GM19324 (cell line): ENCODE results near the gene ANKRD6.

ENCODE experiments used
- ATAC-seq: cut with Tn5 transposase; IDR thresholded peaks from one replicate; pipeline ENCODE4 v1.9.1; 2021; ENCODE audit warnings: mild to moderate bottlenecking, moderate library complexity; ENCODE audit not compliant: unreplicated experiment, low FRiP score

ANKRD6 gene

DNA sequence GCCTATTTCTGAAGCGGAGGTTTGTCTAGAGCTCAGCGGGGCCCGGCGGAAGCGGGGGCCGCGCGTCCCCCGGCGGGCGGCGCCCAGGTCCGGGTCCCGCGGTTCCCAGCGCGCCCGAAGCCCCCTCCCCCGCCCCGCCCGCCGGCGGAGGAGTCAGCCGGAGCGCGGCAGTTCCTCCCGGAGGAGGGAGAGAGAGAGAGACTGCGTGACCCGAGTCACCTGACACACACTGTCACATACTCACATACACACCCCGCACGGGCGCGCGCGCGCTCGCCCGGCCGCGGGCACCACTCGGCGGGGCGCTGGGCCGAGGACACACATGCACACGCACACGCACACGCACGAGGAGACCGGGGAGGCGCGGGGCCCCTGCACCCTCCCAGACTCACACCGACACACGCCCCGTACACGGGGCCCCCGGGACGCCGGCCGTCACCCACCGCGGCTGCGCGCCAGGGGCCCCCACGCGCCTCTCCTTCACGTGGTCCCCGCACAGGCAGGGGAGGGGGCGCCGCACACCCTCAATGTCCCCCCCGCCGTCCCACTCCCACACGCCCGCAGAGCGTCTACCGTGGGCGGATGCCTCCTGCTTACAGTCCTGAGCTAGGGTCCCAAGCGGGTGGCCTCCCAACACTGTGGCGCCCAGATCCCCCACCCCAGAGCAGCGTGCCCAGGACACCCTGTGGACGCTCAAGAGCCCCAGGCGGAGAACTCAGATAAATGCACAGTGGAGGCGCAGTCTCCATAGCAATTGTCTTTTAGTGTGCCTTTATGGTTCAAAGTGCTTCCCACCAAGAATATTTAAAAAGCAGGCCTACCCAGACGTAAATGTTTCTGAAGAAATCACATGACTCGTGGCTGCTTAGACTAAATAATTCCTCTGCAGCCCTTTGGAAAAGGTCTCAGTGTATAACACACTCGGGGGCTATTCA is 20.6 kb upstream of the ANKRD6 start, which contains the start of gene RRAGD:
RRAGD (minus strand) TSS at position 203 of the 935 bp plus-strand sequence. CDS start 280 bp downstream, outside the sequence.
- ATAC-seq: peak; percentile 72

DNA sequence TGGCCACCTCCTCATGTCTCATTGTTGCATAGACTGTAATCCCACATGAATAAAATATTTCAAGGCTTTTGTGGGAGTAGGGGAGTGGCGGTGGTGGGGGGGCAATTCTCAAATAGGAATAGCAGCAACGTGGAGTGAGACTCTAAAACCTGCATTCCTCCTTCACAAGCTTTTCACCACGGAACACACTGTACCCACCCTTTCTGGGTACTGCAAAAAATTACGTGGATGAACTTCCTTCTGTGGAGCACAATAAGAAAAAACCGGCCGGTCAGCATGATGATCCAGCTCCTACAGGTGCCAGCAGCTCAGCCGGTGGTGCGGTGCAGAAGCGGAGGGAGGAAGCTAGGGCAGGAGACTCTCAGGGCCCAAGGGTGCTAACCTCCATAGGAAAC is 19.9 kb upstream of the ANKRD6 start:
- no peak for ATAC-seq

DNA sequence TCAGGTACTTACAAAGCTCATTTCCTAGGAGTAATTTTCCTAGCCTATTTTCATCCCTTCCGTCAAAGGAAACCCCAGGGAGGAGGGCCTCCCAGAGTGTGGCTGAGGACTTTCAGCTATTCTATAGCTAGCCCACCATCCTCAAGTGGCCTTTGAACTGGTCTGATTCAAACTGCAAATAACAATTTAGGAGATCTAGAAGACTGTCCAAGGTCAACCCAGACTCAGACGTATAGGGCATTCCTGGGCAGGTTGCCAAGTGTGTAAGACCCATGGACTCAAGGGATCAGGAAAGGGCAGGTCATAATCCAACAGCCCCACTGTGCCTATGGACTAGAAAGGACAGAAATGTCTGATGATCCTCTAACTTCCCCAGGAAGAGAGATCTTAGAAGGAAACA is 18.7 kb upstream of the ANKRD6 start:
- ATAC-seq: no peak

DNA sequence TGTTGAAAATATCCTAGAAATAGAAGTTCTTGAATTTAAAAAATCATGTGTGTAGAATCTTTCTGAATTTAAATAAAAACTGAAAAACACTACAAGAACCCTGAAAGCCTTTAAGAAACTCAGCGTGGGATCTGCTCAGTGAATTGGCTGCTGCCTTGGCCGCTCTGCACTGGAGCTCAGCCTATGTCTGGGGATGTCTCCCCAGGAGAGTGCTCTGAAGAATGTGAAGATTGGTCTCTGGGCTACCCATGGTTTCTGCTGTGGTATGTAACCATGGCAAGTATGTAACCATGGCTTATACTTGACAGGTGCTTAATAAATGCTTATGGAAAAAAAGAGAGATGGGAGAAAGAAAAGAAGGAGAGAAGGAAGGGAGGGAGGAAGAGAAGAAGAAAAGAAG is 17.8 kb upstream of the ANKRD6 start:
- ATAC-seq: no peak

DNA sequence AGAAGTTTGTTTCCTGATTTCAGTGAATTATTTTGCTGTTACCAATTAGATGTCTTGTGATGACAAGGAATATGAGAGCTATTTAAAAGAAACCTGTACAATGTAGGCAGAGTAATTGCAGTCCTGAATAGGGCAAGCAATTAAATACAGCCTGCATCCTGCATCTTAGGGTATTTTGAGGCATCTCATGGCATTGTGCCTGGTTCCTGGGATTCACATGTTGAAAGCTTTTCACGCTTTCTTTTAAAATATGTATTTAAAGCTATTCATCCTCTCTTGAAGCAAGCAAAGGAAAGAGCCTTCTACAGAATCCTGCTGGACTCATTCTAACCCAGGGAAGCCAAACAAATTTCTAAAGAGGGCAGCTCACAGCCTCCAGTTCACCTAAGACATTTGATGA is 16.2 kb upstream of the ANKRD6 start:
- no peak for ATAC-seq

DNA sequence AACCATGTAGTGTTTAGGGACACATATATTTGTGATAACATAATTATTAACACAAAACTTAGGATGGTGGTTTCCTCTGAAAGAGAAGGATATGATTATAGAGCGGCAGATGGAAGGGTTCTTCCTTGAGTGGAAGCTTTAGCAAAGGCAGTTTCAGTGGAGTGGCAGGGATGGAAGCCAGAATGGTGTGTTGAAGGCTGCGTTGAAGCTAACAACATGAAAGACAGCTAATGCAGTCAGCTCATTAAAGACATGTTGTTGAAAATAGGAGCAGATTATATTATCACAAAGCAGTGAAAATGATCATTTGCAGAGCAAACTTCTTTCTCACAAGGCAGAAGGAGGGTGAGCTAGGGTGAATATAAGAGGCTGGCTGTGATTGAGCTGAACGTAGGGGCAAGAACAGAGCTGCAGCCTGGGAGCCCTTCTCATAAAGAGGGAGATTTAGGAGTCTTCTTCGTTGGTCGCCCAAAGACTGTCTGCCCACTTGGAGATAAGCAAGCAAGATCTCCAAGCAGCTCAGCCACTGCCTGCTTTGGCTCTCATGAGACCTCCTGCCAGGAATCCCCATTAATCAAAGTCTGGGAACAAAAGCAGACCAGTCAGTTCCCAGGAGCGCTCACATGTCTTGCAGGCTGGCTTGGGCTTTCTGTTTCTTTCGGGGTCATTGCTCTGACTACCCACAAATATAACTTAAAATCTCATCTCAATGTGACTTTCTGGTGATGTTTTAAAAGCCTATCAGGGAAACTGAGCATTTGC is 2.6 kb upstream of the ANKRD6 start:
- no peak for ATAC-seq

DNA sequence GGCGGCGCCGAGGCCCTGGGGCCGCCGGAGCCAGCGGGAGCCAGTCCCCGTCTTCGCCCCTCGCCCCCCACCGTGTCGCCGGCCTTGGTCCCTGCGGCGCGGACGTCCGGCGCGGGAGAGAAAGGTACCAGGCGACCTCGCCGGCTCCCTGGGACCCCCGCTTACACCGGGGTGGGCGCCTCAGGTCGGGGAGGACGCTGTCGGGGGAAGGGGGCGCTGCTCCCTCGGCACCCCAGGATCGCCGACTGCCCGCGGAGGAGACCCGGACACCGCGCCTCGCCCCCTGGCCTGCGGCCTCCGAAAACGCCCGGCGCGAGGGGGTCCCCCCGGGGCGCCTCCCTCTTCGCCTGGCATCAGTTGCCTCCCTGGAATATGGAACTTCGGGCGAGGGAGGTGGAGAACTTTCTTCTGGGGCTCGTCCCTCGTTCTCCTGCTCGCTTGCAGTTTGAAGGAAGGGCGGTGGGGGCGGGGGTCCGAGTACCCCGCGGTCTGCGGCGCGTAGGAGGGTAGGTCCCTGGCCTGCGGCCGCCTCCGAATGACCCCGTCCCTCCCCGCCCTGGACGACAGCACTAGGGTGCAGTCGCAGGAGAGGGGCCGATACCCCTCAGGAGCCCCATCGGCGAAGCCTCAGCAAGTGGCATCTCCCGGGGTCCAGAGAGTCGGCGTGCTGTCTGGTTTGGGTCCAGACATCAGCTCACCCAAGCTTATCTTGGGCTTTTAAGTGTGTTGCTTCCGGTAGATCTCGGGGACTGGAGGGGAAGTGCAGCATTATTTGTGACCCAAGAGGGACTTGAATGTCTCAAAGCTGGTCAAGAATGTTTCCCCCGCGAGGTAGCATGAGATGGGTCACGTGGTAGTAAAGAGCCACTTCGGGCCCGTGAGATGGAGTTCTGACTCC is 549 bp downstream of the ANKRD6 start:
- ATAC-seq: no peak

DNA sequence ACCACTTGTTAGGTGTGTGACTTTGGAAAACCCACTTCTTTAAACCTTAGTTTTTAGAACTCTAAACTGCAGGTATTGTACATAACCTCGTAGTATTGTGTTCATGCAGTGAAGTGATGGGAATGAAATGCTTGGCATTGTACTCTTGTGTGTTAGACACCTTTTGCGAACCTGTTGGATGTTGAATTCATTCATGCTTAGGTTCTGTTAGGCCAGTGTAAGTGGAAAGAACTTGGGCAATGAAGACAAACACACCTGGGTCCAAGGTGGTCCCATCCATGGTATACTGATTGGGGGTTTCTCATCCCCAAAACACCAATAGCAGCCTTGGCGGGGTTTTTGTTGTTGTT is 1.2 kb downstream of the ANKRD6 start:
- ATAC-seq: no peak

DNA sequence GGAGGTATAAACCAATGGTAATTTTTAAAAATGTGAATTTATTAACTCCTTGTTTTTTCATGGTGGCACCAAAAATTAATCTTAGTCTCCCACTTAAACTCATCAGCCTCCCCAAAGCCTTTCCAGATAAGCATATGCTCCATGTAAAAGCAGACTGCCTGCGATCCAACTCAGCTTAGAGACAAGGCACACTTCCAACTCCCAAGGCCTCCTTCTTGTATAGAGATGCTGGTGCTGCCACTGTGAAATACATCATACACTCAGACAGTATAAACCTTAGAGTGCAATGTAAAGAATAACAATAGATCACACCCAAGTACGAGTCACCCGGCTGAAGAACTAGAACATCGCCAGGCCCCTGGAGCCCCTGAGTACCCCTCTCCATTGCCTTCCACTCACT is 2.0 kb downstream of the ANKRD6 start:
- ATAC-seq: no peak

DNA sequence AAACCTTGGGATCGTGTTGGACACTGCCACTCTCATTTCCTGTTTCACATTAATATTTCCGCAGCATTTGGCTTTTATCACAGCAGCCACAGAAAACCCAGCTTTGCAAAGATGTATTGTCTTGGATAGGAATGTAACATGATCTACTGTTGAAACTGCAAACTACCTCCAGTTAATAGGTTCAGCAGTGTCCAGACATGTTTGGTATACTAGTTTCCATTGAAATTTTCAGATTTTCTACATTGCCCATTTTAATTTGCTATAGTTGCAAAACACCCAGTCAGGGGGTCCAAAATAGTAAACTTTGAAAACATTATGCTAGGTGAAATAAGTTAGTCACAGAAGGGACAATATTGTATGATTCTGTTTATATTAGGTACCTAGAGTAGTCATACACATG is 3.3 kb downstream of the ANKRD6 start:
- ATAC-seq: no peak

DNA sequence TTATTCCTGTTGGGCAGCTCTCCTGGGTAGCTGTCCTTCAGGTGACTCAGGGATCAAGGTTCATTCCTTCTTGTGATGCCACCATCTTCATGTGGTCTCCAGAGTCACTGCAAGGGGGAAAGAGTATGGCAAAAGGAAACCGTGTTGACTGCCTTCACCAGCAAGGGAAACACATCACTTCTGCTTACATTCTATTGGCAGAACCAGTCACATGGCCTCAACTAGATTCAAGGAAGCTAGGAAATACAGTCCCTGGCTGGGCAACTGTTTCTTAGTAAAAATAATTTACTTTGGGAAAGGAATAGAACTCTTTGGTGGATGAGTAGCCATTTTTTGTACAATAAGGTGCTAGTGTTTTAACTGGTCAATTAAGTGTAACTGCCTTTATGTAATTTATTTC is 5.3 kb downstream of the ANKRD6 start:
- no peak for ATAC-seq

DNA sequence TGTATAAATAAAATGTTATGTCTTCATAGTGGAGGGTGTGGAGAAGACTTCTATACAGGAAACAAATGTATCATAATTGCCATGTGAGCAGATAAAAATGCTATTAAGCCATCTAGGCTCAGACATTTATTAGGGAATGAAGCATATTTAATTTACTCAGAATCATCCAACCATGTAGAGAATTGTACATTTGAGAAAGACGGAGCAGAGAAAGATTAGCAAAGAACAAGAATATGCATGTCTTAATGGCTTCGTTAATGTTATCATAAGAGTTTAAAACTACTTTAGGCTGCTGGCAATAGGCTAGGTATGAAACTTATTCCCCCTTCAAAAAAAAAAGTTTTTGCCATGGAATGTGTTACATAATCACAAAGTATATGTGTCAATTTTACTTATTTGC is 6.1 kb downstream of the ANKRD6 start:
- no peak for ATAC-seq

DNA sequence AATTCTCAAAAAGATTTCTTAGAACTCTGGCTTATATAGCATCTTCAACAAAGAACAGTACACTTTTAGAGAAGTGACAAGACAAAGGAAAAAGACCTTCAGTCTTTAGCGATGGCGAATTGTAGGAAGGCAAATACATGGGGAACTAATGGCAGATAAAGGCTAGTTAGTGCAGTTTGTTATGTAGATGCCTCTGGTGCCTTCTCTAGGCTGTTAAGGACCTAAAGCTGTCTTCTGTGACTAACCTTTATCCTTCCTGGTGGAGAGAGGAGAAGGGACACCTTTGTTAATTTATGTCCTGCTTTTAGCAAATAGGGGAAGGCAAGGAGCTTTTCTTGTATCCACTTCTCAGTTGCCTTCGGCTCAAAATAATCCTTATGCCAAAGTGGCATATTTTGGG is 7.2 kb downstream of the ANKRD6 start:
- ATAC-seq: no peak

DNA sequence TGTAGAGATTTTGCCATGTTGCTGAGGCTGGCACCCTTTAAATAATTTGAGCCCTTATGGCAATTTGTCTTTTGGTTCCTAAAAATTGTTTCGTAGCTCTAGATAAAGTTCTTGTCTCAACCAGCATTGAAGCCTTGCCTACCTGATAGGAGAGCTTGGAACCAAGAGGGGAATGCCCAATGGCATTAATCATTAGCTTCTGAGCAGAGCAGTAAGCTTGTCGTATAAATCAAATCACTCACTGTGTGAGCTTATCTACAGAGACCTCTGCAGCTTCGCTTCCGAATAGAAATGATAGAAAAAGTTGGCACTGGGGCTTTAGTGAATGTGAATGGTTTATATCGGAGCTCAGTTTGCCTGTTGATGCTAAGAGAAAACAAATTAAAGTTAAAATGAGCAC is 10.7 kb downstream of the ANKRD6 start:
- ATAC-seq: no peak

DNA sequence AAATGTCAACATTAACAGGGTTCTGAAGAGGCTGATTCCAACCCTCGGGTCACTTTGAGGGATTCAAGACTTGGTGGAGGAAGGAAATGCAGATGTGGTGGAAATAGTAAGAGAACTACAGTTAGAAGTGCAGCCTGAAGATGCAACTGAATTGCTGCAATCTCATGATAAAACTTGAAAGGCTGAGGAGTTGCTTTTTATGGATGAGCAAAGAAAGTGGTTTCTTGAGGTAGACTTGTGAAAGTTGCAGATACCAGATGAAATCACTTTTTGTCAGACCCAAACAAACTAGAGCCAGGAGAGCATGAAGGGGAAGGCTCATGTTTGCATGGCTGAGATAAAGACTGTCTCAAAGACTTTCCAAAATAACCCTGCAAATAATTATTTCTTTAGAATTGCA is 16.2 kb downstream of the ANKRD6 start:
- ATAC-seq: no peak

DNA sequence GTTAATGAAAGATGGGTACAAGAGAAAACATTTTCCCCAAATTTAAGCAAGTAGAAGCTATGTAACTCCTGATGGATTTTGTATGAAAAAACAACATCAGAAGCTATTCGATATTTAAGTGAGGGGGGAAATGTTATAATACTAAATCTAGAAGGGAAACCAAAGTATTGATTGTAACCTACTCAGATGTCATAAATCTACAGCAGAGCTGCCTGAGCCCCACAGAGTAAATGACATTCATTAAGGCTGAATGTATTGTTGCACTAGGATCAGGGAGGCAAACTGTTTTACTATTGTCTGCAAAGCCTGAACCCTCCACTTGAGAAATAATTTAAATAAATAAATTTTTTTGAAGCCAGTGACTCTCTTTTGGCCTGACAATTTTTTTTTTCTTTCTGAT is 19.3 kb downstream of the ANKRD6 start:
- no peak for ATAC-seq

DNA sequence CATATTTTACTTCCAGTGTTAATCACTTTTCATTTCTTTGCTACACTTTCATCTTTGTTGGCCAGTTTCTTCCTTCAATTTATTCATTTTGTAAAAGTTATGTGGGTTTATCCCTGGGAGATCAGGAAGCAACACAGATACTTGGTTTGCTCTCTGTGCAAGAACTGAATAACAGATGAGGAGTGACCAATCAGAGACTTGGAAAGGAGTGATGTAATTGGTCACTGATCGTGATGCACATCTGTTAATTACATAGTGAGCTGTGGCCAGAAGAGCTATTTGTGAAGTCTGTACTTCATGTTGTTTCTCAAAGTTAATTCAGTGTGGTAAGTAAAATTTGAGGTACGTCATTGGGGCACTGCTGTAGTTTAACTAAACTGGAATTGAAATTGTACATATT is 21.3 kb downstream of the ANKRD6 start:
- no peak for ATAC-seq

DNA sequence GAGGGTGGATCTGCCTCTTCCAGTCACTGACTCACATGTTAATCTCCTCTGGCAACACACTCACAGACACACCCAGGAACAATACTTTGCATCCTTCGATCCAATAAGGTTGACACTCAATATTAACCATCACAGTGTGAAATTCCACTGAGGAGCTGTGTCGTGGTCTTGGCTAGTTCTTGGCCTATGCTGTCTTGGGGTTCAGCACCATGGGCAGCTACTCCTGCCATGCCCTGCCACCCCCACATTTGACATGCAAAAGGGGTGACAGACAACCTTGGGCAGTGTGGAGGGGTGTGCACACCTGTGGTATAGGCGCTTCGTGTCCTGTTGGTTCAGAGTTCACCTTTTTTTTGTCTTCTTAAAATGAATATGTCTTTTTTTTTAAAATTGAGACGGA is 25.8 kb downstream of the ANKRD6 start:
- no peak for ATAC-seq

DNA sequence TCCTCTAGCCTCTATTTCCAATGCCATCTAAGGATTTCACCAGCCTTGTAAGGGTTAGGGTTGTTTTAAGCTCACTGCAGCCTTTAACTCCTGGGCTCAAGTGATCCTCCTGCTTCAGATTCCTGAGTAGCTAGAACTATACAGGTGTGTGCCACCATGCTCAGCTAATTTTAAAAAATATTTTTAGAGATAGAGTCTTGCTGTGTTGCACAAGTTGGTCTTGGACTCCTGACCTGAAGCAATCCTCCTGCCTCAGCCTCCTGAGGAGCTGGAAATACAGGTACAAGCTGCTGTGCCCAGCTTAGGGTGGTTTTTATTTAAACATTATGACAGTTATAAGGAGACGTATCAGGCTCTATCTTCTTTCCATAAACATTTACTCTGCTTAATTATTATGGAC is 26.5 kb downstream of the ANKRD6 start:
- no peak for ATAC-seq

DNA sequence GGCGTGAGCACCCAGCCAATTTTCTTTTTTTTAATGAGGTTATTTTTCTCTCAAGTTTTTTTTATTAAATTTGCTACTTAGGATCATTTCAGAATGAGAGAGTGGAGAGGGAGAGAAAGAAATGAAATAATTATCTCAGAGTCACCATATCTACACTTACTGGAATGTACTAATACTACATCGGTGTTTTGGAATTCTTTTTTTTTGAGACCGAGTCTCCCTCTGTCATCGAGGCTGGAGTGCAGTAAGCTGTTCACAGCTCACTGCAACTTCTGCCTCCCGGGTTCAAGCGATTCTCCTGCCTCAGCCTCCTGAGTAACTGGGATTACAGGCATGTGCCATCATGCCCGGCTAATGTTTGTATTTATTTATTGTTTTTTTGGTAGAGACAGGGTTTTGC is 27.8 kb downstream of the ANKRD6 start:
- no peak for ATAC-seq

DNA sequence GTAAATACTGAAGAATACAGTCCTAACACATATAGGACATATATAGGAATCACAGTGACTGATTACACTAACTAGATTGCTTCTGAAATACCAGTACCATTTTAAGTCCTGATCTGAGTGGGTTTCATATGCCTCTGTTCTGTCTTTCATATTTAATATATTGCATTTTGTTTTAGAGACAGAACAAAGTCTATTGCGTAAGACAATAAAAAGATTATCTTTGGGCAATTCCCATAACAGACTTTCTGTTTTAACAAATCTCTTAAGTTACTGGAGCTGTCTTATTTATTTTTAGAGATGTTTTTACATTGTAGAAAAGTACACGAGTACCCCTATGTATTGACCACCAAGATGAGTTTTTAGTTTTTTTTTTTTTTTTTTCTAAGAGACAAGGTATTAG is 29.6 kb downstream of the ANKRD6 start:
- ATAC-seq: no peak
